ENCODE data around the gene ZNF583.

ZNF583 gene

DNA sequence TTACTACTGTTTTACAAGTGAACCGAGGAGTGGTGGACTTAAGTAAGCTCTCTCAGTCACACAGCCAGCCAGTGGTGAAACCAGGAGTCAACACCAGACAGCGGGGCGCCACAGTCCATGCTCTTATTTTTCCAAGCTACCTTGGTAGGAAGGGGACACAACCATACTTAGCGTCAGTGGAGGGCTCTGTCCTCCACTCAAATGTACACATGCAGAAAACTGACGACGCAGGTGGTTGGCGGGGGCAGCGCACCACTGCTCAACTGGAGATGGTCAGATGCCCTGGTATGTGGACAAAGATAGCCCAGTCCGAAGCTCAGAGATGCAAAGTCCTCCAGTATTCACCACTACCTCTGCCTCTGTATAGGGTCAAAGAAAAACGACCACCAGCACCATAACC is 72.0 kb downstream of the ZNF583 start:
- no peak for DNase-seq

Measured in NCI-H510A treated with DMSO at 0.1 percent for 48 hours (cell line).